Mucosa of descending colon (tissue), 3 donors: Measurements from ENCODE around the gene INSR. TPM values are rescaled to one million over a fixed set of nuclear protein-coding genes. Genes with fewer than 3 reads are reported as not detected.

Experiments
- ATAC-seq: fragments of 200-7000 bp; cut with Tn5 transposase; one replicate; pipeline ENCODE4 v1.9.1; 2020; ENCODE audit warnings: mild to moderate bottlenecking, moderate library complexity
- DNase-seq, 3 donors: peaks; one replicate each; pipeline ENCODE4 v3.0.0-alpha.2; 2020
- H3K36me3 ChIP-seq: fragments of 200-600 bp; one replicate; pipeline ENCODE4 v1.8.0; 2021; ENCODE audit warnings: low read depth, mild to moderate bottlenecking
- H3K4me1 ChIP-seq: fragments of 200-600 bp; one replicate; pipeline ENCODE4 v1.8.0; 2021; ENCODE audit warnings: low read depth, mild to moderate bottlenecking
- H3K4me3 ChIP-seq: fragments of 200-600 bp; one replicate; pipeline ENCODE4 v1.8.0; 2021; ENCODE audit warnings: mild to moderate bottlenecking
- H3K9me3 ChIP-seq: fragments of 200-600 bp; one replicate; pipeline ENCODE4 v1.8.0; 2021; ENCODE audit warnings: mild to moderate bottlenecking
- intact Hi-C, 2 donors: fragments of 100-400 bp; cut with DNase I in 1 of 2; cut with micrococcal nuclease in 1 of 2; formaldehyde crosslinking; loops; one replicate each; pipeline versions ENCODE4 v1.11.0 to v1.11.1; 2022; cut with DNase I, micrococcal nuclease
- total RNA-seq, 3 donors: library from RNA; stranded (reverse); fragmentation: NEBNext Ultra II Directional in 2 of 3; extraction: Animal tissue kit (Norgen Biotek cat#: 25700) in 2 of 3; gene quantifications; one replicate each; pipeline versions ENCODE4 v1.2.1 to v1.2.4, GENCODE V29; 2021 to 2023
- TF ChIP-seq, protein P1 (sequence below): fragments of 200-600 bp; IDR thresholded peaks from one replicate; pipeline ENCODE4 v1.8.0; 2022; ENCODE audit warnings: antibody characterized with exemption, mild to moderate bottlenecking
- donor health status: DM: no; HTN: no; CAD: no; lungs with moderate emphysema.
- donor health status: DM: no; HTN: no; CAD: no.
- donor health status: DM: no; HTN: yes; CAD: no.

The INSR gene
- total RNA-seq, 3 donors from 2014 or later, result 74.9 to 109 (median 91.2) TPM

DNA sequence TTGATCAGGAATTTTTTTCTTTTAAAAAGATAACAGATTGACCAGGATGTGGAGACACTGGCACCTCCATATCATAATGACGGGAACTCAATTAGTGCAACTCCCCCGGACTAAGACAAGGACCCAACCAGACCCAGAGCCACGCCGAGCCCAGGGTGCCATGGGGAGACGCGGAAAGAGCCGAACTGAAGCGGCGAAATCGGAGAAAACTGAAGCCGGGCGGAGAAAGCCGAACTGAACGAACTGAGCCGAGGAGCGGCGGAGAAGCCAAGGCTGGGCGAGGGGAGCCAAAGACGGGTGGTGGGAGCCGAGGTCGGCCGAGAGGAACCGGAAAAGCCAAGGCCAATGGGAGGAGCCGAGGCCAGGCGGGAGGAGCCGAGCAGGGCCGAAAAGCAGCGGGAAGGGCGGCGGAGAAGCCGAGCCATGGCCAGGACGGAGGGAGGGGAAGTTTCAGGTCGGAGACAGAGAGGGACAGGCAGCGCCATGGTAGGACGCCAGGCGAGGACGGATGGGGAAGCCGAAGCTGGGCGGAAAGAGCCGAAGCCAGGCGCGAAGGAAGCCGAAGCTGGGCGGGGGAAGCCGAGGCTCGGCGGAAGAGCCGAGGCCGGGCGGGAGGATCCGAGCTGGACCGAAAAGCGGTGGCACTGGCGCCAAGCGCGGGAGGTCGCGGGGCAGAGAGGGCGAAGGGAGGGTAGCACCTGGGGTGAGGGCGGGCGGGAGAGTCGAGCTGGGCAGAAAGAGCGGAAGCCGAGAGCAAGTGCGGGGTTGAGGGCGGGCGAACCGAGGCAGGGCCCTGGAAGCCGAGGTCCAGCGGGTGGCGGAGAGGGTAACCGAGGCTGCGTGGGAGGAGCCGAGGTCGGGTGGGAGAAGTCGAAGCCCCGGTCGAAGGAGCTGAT lies 195.3 kb downstream of the INSR start:
- Histone ChIP-seq H3K36me3 (no peaks in the 10 kb centered on the region), H3K9me3 (peaks cover 12% of the 10 kb centered on the region), H3K4me1 (peaks cover 8% of the 10 kb centered on the region), H3K4me3 (peak overlapping the region; percentile 43)
- intact Hi-C loops, result no loop called here
- TF ChIP-seq, protein P1, sequence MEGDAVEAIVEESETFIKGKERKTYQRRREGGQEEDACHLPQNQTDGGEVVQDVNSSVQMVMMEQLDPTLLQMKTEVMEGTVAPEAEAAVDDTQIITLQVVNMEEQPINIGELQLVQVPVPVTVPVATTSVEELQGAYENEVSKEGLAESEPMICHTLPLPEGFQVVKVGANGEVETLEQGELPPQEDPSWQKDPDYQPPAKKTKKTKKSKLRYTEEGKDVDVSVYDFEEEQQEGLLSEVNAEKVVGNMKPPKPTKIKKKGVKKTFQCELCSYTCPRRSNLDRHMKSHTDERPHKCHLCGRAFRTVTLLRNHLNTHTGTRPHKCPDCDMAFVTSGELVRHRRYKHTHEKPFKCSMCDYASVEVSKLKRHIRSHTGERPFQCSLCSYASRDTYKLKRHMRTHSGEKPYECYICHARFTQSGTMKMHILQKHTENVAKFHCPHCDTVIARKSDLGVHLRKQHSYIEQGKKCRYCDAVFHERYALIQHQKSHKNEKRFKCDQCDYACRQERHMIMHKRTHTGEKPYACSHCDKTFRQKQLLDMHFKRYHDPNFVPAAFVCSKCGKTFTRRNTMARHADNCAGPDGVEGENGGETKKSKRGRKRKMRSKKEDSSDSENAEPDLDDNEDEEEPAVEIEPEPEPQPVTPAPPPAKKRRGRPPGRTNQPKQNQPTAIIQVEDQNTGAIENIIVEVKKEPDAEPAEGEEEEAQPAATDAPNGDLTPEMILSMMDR, result no peak
- DNase-seq (peak; percentile 92 to 97 (median 94)), ATAC-seq (peak; percentile 98)

DNA sequence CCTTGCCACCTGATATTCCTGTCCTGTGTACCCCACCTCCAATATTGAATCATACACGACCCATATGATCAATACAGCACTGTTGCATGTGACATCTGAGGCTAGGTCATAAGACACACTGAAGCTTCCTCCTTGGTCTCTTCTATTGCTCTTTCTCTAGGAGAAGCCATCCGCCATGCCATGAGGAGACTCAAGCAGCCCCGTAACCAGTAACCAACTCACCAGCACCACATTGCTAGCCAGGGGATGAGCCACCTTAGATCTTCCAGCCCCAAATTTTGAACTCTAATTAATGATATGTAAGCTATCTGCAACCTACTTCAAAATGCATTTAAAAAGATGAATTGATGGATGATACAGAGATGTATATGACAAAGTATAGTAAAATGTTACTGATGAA lies 196.1 kb downstream of the INSR start:
- TF ChIP-seq, protein P1, result no peak
- no peak overlapping the region for H3K4me3 ChIP-seq
- H3K36me3 ChIP-seq, result no peaks in the 10 kb centered on the region
- ATAC-seq (no peak), DNase-seq (no peak)
- peaks cover 8% of the 10 kb centered on the region for H3K4me1 ChIP-seq
- H3K9me3 ChIP-seq, result peaks cover 19% of the 10 kb centered on the region
- intact Hi-C loops, result no loop called here

DNA sequence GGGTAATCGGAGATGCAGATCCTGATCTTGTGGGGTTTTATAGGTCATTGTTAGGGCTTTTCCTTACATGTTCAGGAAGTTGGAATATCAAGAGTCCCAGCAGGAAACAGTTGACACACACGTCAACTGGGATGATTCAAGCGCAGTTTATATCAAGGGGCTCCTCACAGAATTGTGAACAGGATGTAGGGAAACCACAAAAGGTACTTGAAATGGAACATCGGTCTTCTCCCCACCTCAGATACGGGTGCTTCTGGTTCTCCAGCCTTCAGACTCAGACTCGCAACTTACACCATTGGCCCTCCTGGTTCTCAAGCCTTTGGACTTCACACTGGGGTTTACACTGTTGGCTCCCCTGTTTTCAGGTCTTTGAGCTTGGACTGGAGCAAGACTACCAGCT lies 205.2 kb downstream of the INSR start:
- intact Hi-C loops, result no loop called here
- peaks cover under 1% of the 10 kb centered on the region for H3K36me3 ChIP-seq

DNA sequence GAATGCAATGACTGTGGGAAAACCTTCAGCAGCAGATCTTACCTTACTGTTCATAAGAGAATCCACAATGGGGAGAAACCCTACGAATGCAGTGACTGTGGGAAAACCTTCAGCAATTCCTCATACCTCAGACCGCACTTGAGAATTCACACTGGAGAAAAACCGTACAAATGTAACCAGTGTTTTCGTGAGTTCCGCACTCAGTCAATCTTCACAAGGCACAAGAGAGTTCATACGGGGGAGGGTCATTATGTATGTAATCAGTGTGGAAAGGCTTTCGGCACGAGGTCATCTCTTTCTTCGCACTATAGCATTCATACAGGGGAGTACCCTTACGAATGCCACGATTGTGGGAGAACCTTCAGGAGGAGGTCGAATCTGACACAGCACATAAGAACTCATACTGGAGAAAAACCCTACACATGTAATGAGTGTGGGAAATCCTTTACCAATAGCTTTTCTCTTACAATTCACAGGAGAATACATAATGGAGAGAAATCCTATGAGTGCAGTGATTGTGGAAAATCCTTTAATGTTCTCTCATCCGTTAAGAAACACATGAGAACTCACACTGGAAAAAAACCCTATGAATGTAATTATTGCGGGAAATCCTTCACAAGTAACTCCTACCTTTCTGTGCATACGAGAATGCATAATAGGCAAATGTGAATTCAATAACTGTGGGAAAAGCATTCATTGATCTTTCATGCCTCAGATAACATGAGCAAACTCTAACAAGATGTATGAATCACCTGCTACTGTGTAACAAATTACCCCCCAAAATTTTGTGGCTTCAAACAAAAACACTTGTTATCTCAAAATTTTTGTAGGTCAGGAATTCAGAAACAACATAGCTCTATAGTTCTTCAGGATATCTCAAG lies 210.9 kb downstream of the INSR start:
- intact Hi-C loops, result no loop called here
- Histone ChIP-seq H3K9me3 (peaks cover 99% of the 10 kb centered on the region), H3K4me1 (no peaks in the 10 kb centered on the region), H3K36me3 (peaks cover 55% of the 10 kb centered on the region), H3K4me3 (no peak overlapping the region)
- TF ChIP-seq, protein P1, result no peak
- DNase-seq (no peak), ATAC-seq (no peak)

More for the DNA sequence above, 205.2 kb downstream of the INSR start:
- DNase-seq, result no peak
- H3K4me3 ChIP-seq, result no peak overlapping the region
- H3K9me3 ChIP-seq, result peaks cover 78% of the 10 kb centered on the region
- TF ChIP-seq, protein P1, result no peak
- no peak for ATAC-seq
- no peaks in the 10 kb centered on the region for H3K4me1 ChIP-seq

DNA sequence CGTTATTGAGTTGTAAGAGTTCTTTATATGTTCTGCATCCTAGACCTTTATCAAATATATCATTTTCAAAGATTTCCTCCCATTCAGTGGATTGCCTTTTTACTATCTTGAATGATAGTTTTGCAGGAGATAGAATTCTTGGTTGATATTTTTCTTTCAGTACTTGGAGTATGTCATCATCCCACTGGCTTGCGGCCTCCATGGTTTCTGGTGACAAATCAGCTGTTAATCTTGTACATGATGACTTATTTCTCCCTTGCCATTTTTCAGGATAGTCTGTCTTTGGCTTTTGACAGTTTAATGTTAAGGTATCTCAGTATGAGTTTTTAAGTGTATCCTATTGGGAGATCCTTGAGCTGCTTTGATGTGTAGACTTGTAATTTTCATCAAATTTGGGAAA lies 216.2 kb downstream of the INSR start:
- TF ChIP-seq, protein P1, result no peak
- no peak for DNase-seq
- ATAC-seq, result no peak
- H3K9me3 ChIP-seq, result peaks cover 73% of the 10 kb centered on the region
- no peaks in the 10 kb centered on the region for H3K4me1 ChIP-seq
- H3K4me3 ChIP-seq, result no peak overlapping the region
- intact Hi-C loops, result no loop called here
- H3K36me3 ChIP-seq, result peaks cover 71% of the 10 kb centered on the region
